WTC11 (cell line): Measurements from ENCODE around the gene RARRES2. TPM values are rescaled to one million over a fixed set of nuclear protein-coding genes. Genes with fewer than 3 reads are reported as not detected.

Source experiments
- ATAC-seq: fragments of 200-7000 bp; cut with Tn5 transposase; 2 replicates; pipeline ENCODE4 v1.10.0; 2021; ENCODE audit warnings: mild to moderate bottlenecking, moderate library complexity
- CTCF ChIA-PET: fragments of 300-600 bp; sonication (Branson Sonifier 250); formaldehyde crosslinking; loops from one replicate; lab custom pipeline; 2021; ENCODE audit warnings: antibody characterized with exemption; lab: Charles Lee
- POLR2A ChIA-PET: fragments of 350-600 bp; sonication (Branson Sonifier 250); formaldehyde crosslinking; loops from one replicate; lab custom pipeline; 2021; ENCODE audit warnings: antibody characterized with exemption; lab: Charles Lee
- DNase-seq: peaks from one replicate; pipeline ENCODE4 v3.0.0; 2021; ENCODE audit warnings: low spot score
- H3K27ac Mint-ChIP-seq: 2 replicates; pipeline ENCODE4 v1.8.0; 2021; ENCODE audit warnings: mixed read lengths
- H3K27me3 Mint-ChIP-seq: 2 replicates; pipeline ENCODE4 v1.8.0; 2021; ENCODE audit warnings: low read depth, mild to moderate bottlenecking, moderate library complexity, mixed read lengths
- H3K36me3 Mint-ChIP-seq: 2 replicates; pipeline ENCODE4 v1.8.0; 2021; ENCODE audit warnings: mixed read lengths
- H3K4me1 Mint-ChIP-seq: 2 replicates; pipeline ENCODE4 v1.8.0; 2022; ENCODE audit warnings: mixed read lengths
- H3K4me3 Mint-ChIP-seq: 2 replicates; pipeline ENCODE4 v1.8.0; 2021; ENCODE audit warnings: mild to moderate bottlenecking, moderate library complexity, mixed read lengths
- H3K9me3 Mint-ChIP-seq: 2 replicates; pipeline ENCODE4 v1.8.0; 2021; ENCODE audit warnings: mixed read lengths
- AFF4 ChIP-seq: sonication (generic); formaldehyde crosslinking; IDR thresholded peaks from 2 replicates; pipeline ENCODE4 v1.8.1; 2023; ENCODE audit warnings: mild to moderate bottlenecking, missing genetic modification reagents, borderline replicate concordance
- ARID4B ChIP-seq: sonication (generic); formaldehyde crosslinking; IDR thresholded peaks from 2 replicates; pipeline ENCODE4 v1.8.0; 2023; ENCODE audit warnings: missing genetic modification reagents, mild to moderate bottlenecking, borderline replicate concordance
- ATF2 ChIP-seq: sonication (generic); formaldehyde crosslinking; IDR thresholded peaks from 2 replicates; pipeline ENCODE4 v1.8.1; 2022; ENCODE audit warnings: low read depth, missing genetic modification reagents, borderline replicate concordance
- CREM ChIP-seq: sonication (generic); formaldehyde crosslinking; IDR thresholded peaks from 2 replicates; pipeline ENCODE4 v1.8.1; 2022; ENCODE audit warnings: mild to moderate bottlenecking, missing genetic modification reagents, moderate library complexity
- ELF4 ChIP-seq: sonication (generic); formaldehyde crosslinking; IDR thresholded peaks from 2 replicates; pipeline ENCODE4 v1.8.1; 2022; ENCODE audit warnings: low read depth, mild to moderate bottlenecking, moderate library complexity, missing genetic modification reagents
- FOXJ3 ChIP-seq: sonication (generic); formaldehyde crosslinking; IDR thresholded peaks from 2 replicates; pipeline ENCODE4 v1.9.0; 2021; ENCODE audit warnings: missing genetic modification reagents, mild to moderate bottlenecking, borderline replicate concordance
- FOXK1 ChIP-seq: sonication (generic); formaldehyde crosslinking; IDR thresholded peaks from 2 replicates; pipeline ENCODE4 v1.8.0; 2022; ENCODE audit warnings: mild to moderate bottlenecking, moderate library complexity, missing genetic modification reagents
- FOXP4 ChIP-seq: sonication (generic); formaldehyde crosslinking; IDR thresholded peaks from 2 replicates; pipeline ENCODE4 v1.8.0; 2022; ENCODE audit warnings: mild to moderate bottlenecking, missing genetic modification reagents
- JAZF1 ChIP-seq: fragments of 250-450 bp; sonication (Bioruptor Pico); IDR thresholded peaks from 2 replicates; pipeline ENCODE4 v1.9.0; 2021; ENCODE audit warnings: moderate library complexity, mild to moderate bottlenecking, inconsistent platforms
- JUN ChIP-seq: sonication (generic); formaldehyde crosslinking; IDR thresholded peaks from 2 replicates; pipeline ENCODE4 v1.8.0; 2023; ENCODE audit warnings: mild to moderate bottlenecking, missing genetic modification reagents
- NR1H2 ChIP-seq: sonication (generic); formaldehyde crosslinking; IDR thresholded peaks from 2 replicates; pipeline ENCODE4 v1.9.0; 2021; ENCODE audit warnings: mild to moderate bottlenecking, moderate library complexity, missing genetic modification reagents
- OVOL2 ChIP-seq: fragments of 250-450 bp; sonication (Bioruptor Pico); IDR thresholded peaks from 2 replicates; pipeline ENCODE4 v1.9.0; 2021; ENCODE audit warnings: mild to moderate bottlenecking, borderline replicate concordance
- PRRX2 ChIP-seq: fragments of 250-450 bp; sonication (Bioruptor Pico); IDR thresholded peaks from 2 replicates; pipeline ENCODE4 v1.8.0; 2021; ENCODE audit warnings: mild to moderate bottlenecking
- RELA ChIP-seq: sonication (generic); formaldehyde crosslinking; IDR thresholded peaks from 2 replicates; pipeline ENCODE4 v1.8.1; 2022; ENCODE audit warnings: missing genetic modification reagents, mild to moderate bottlenecking, borderline replicate concordance
- RORB ChIP-seq: fragments of 250-450 bp; sonication (Bioruptor Pico); IDR thresholded peaks from 2 replicates; pipeline ENCODE4 v1.9.0; 2021; ENCODE audit warnings: mild to moderate bottlenecking
- ZNF121 ChIP-seq: sonication (generic); formaldehyde crosslinking; IDR thresholded peaks from 2 replicates; pipeline ENCODE4 v1.8.0; 2023; ENCODE audit warnings: missing genetic modification reagents
- ZNF263 ChIP-seq: sonication (generic); formaldehyde crosslinking; IDR thresholded peaks from 2 replicates; pipeline ENCODE4 v1.8.1; 2022; ENCODE audit warnings: low read depth, mild to moderate bottlenecking, moderate library complexity, missing genetic modification reagents
- ZNF317 ChIP-seq: sonication (generic); formaldehyde crosslinking; IDR thresholded peaks from 2 replicates; pipeline ENCODE4 v1.8.1; 2023; ENCODE audit warnings: low read depth, mild to moderate bottlenecking, moderate library complexity, missing genetic modification reagents, borderline replicate concordance
- ZNF396 ChIP-seq: fragments of 250-450 bp; sonication (Bioruptor Pico); IDR thresholded peaks from 2 replicates; pipeline ENCODE4 v1.8.0; 2021; ENCODE audit warnings: mild to moderate bottlenecking, moderate library complexity, borderline replicate concordance
- ZNF416 ChIP-seq: fragments of 250-450 bp; sonication (Bioruptor Pico); IDR thresholded peaks from 2 replicates; pipeline ENCODE4 v1.9.0; 2021; ENCODE audit warnings: mild to moderate bottlenecking, inconsistent platforms
- ZNF671 ChIP-seq: fragments of 250-450 bp; sonication (Bioruptor Pico); IDR thresholded peaks from 2 replicates; pipeline ENCODE4 v1.8.0; 2021; ENCODE audit warnings: mild to moderate bottlenecking
- total RNA-seq: library from RNA; stranded (reverse); gene quantifications from 3 replicates; pipeline ENCODE4 v1.2.3, GENCODE V29; 2021

RARRES2 gene
- total RNA-seq, 1 experiment from 2014 or later, result 230 TPM

GRCh38 chr7:150363370-150363769, 21.9 kb upstream of the RARRES2 start (continued):
- TF ChIP-seq FOXK1 (CRISPR knock-in tag) (no peak), JUN (CRISPR knock-in tag) (no peak), ZNF671 (CRISPR knock-in tag) (no peak), RELA (no peak)

- Mint-ChIP-seq H3K4me3 (no peak overlapping the region), H3K4me1 (peaks cover 56% of the 10 kb centered on the region), H3K36me3 (no peaks in the 10 kb centered on the region), H3K9me3 (no peaks in the 10 kb centered on the region; the same call in 1 of the 2 replicates), H3K27me3 (no peaks in the 10 kb centered on the region; the same call in 1 of the 2 replicates), H3K27ac (peak overlapping the region; percentile 6; the same call in 1 of the 2 replicates)
- DNase-seq (peak; percentile 18), ATAC-seq (peak; percentile 25)
- CTCF ChIA-PET, result interaction anchor here (0.9 to 1.7 kb wide), 9 partner anchors 10 to 27 kb away, joined by 3 to 7 read pairs (median 4); no protein-coding TSS in a partner anchor
- POLR2A ChIA-PET, result interaction anchor here (1.3 to 2.7 kb wide), 2 partner anchors 22 to 27 kb away, joined by 3 to 9 read pairs; no protein-coding TSS in a partner anchor
- no peak for TF ChIP-seq FOXP4 (CRISPR knock-in tag)
- TF ChIP-seq ZNF396 (CRISPR knock-in tag), result no peak
- TF ChIP-seq OVOL2 (CRISPR knock-in tag), result no peak
- TF ChIP-seq FOXJ3 (CRISPR knock-in tag), result no peak
- no peak for TF ChIP-seq ZNF121 (CRISPR knock-in tag)
- no peak for TF ChIP-seq ZNF416
- TF ChIP-seq CREM (CRISPR knock-in tag), result no peak
- no peak for TF ChIP-seq ARID4B
- TF ChIP-seq ZNF317 (CRISPR knock-in tag), result no peak
- TF ChIP-seq ELF4 (CRISPR knock-in tag), result no peak
- no peak for TF ChIP-seq RORB (CRISPR knock-in tag)
- TF ChIP-seq ZNF263 (CRISPR knock-in tag), result no peak
- TF ChIP-seq AFF4 (CRISPR knock-in tag), result no peak
- TF ChIP-seq JAZF1, result no peak
- TF ChIP-seq NR1H2 (CRISPR knock-in tag), result no peak
- TF ChIP-seq ATF2 (CRISPR knock-in tag), result no peak
- no peak for TF ChIP-seq PRRX2
Observed at GRCh38 chr7:150361807-150362621, 20.6 kb upstream of the RARRES2 start.
